Stimulated activated CD4-positive, alpha-beta T cell treated with anti-CD3 and anti-CD28 coated beads, TNF-alpha, amount 100 ng/mL, for 48 hours (primary cell): ENCODE results near the gene FREM2.

ENCODE experiments used
- DNase-seq, 3 donors: peaks; one replicate each; pipeline ENCODE4 v3.0.0-alpha.2; 2020; ENCODE audit warnings: low read depth in 3 of 3

The FREM2 gene

GRCh38 chr13:38687246-38688229 lies 661 bp downstream of the FREM2 start:
- DNase-seq, result no peak

GRCh38 chr13:38688674-38689073 lies 1.8 kb downstream of the FREM2 start:
- no peak for DNase-seq

- DNase-seq, result no peak
Measured at GRCh38 chr13:38690231-38690630, 3.4 kb downstream of the FREM2 start.

- no peak for DNase-seq
Measured at GRCh38 chr13:38693168-38693567, 6.3 kb downstream of the FREM2 start.

- DNase-seq, result no peak
Measured at GRCh38 chr13:38693641-38694040, 6.8 kb downstream of the FREM2 start.

- no peak for DNase-seq
Measured at GRCh38 chr13:38697197-38697596, 10.3 kb downstream of the FREM2 start.

- no peak for DNase-seq
Measured at GRCh38 chr13:38697628-38698333, 10.9 kb downstream of the FREM2 start.

- no peak for DNase-seq
Measured at GRCh38 chr13:38700051-38700450, 13.2 kb downstream of the FREM2 start.

- no peak for DNase-seq
Measured at GRCh38 chr13:38702669-38703068, 15.8 kb downstream of the FREM2 start.

GRCh38 chr13:38703255-38703654 lies 16.4 kb downstream of the FREM2 start:
- no peak for DNase-seq

GRCh38 chr13:38705365-38705764 lies 18.5 kb downstream of the FREM2 start:
- no peak for DNase-seq

GRCh38 chr13:38707460-38707859 lies 20.6 kb downstream of the FREM2 start:
- no peak for DNase-seq

GRCh38 chr13:38713046-38713445 lies 26.2 kb downstream of the FREM2 start:
- no peak for DNase-seq

- DNase-seq, result no peak
Measured at GRCh38 chr13:38718374-38718773, 31.5 kb downstream of the FREM2 start.

GRCh38 chr13:38730332-38730731 lies 43.5 kb downstream of the FREM2 start:
- DNase-seq, result no peak

- DNase-seq, result no peak
Measured at GRCh38 chr13:38733146-38733545, 46.3 kb downstream of the FREM2 start.

- no peak for DNase-seq
Measured at GRCh38 chr13:38735665-38736440, 49.0 kb downstream of the FREM2 start.

- no peak for DNase-seq
Measured at GRCh38 chr13:38743466-38743865, 56.6 kb downstream of the FREM2 start.

GRCh38 chr13:38752686-38753085 lies 65.8 kb downstream of the FREM2 start:
- DNase-seq, result no peak

- no peak for DNase-seq
Measured at GRCh38 chr13:38753878-38754277, 67.0 kb downstream of the FREM2 start.

- no peak for DNase-seq
Measured at GRCh38 chr13:38755793-38756192, 68.9 kb downstream of the FREM2 start.

- no peak for DNase-seq
Measured at GRCh38 chr13:38758277-38758676, 71.4 kb downstream of the FREM2 start.
